Vagina (tissue), 2 donors: ENCODE measurements around the gene ACOX3. TPM values are rescaled to one million over a fixed set of nuclear protein-coding genes. Genes with fewer than 3 reads are reported as not detected.

Experiments
- DNase-seq, 2 donors: peaks; one replicate each; pipeline ENCODE4 v3.0.0-alpha.2; 2017; ENCODE audit errors: extremely low spot score in 2 of 2
- H3K27ac ChIP-seq: fragments of 200-600 bp; sonication (generic); one replicate; pipeline ENCODE4 v1.5.1; 2019
- H3K27me3 ChIP-seq: fragments of 200-600 bp; sonication (generic); one replicate; pipeline ENCODE4 v1.5.1; 2019
- H3K36me3 ChIP-seq, 2 donors: fragments of 200-600 bp; sonication (generic); one replicate each; pipeline ENCODE4 v1.5.1; 2017 to 2019
- H3K4me1 ChIP-seq: fragments of 200-600 bp; sonication (generic); one replicate; pipeline ENCODE4 v1.5.1; 2019
- H3K4me3 ChIP-seq, 2 donors: fragments of 200-600 bp; sonication (generic); 1 replicate in 1 of 2; 2 replicates in 1 of 2; pipeline ENCODE4 v1.5.1; 2016 to 2019
- H3K9me3 ChIP-seq: fragments of 200-600 bp; sonication (generic); one replicate; pipeline ENCODE4 v1.5.1; 2019
- POLR2A ChIP-seq, 2 donors: fragments of 450-650 bp; IDR thresholded peaks; one replicate each; pipeline ENCODE4 v1.6.1; 2017; ENCODE audit warnings: antibody characterized with exemption in 2 of 2, mild to moderate bottlenecking in 2 of 2, moderate library complexity in 2 of 2
- POLR2AphosphoS5 ChIP-seq, 2 donors: sonication (generic); formaldehyde crosslinking; IDR thresholded peaks; one replicate each; pipeline ENCODE4 v1.9.0; 2017; ENCODE audit warnings: antibody characterized with exemption in 2 of 2, mild to moderate bottlenecking in 2 of 2, low read depth in 1 of 2; ENCODE audit not compliant: insufficient read depth in 1 of 2
- intact Hi-C: fragments of 100-400 bp; cut with DNase I; formaldehyde crosslinking; loops from one replicate; pipeline ENCODE4 v1.15.1; 2023
- total RNA-seq: library from RNA; depleted of rRNA; stranded (reverse); fragments of >200 nt; gene quantifications from one replicate; pipeline ENCODE4 v1.2.3, GENCODE V29; 2016
- TF ChIP-seq, protein P1 (sequence below), 3 experiments: fragments of 450-650 bp in 2 of 3; fragments of 200-600 bp in 1 of 3; sonication (generic) in 1 of 3; IDR thresholded peaks; one replicate each; pipeline ENCODE4 v1.5.1; 2017 to 2019; ENCODE audit warnings: antibody characterized with exemption in 3 of 3, mild to moderate bottlenecking in 2 of 3, moderate library complexity in 2 of 3

Gene ACOX3
- total RNA-seq, 1 donor from 2014 or later: 46.9 TPM

DNA sequence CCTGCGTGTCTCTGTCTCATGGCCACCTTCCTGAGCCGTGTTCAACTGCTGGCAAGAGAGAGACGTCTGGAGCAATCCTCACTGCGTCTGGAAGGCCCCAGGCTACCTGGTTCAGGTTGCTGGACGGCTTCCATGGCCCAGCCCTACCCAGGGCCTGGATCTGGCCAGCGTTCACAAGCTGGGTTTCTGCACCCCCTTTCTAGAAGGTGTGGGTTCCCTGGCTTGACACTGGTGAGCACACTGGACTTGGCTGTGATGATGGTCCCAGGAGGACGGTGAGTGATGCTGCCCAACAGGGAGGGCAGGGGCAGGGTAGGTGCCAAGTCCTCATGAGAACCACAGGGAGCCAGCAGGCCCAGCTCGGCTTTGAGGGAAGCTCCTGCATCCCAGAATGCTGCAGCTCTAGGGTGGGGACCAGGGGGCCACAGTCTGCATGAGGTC is 107.6 kb downstream of the ACOX3 start:
- H3K4me3 ChIP-seq: no peak overlapping the region
- H3K4me1 ChIP-seq: no peaks in the 10 kb centered on the region
- H3K27ac ChIP-seq: no peak overlapping the region
- no peak for DNase-seq
- TF ChIP-seq POLR2A (IDR thresholded peaks at IDR 0.05) (no peak), POLR2AphosphoS5 (IDR thresholded peaks at IDR 0.05; ENCODE audit: insufficient read depth in 1 of 2, low read depth in 1 of 2) (no peak)
- TF ChIP-seq, protein P1, sequence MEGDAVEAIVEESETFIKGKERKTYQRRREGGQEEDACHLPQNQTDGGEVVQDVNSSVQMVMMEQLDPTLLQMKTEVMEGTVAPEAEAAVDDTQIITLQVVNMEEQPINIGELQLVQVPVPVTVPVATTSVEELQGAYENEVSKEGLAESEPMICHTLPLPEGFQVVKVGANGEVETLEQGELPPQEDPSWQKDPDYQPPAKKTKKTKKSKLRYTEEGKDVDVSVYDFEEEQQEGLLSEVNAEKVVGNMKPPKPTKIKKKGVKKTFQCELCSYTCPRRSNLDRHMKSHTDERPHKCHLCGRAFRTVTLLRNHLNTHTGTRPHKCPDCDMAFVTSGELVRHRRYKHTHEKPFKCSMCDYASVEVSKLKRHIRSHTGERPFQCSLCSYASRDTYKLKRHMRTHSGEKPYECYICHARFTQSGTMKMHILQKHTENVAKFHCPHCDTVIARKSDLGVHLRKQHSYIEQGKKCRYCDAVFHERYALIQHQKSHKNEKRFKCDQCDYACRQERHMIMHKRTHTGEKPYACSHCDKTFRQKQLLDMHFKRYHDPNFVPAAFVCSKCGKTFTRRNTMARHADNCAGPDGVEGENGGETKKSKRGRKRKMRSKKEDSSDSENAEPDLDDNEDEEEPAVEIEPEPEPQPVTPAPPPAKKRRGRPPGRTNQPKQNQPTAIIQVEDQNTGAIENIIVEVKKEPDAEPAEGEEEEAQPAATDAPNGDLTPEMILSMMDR (IDR thresholded peaks at IDR 0.05): no peak
- H3K9me3 ChIP-seq: no peaks in the 10 kb centered on the region
- H3K27me3 ChIP-seq: no peaks in the 10 kb centered on the region
- intact Hi-C loops: no loop called here
- no peaks in the 10 kb centered on the region for H3K36me3 ChIP-seq

DNA sequence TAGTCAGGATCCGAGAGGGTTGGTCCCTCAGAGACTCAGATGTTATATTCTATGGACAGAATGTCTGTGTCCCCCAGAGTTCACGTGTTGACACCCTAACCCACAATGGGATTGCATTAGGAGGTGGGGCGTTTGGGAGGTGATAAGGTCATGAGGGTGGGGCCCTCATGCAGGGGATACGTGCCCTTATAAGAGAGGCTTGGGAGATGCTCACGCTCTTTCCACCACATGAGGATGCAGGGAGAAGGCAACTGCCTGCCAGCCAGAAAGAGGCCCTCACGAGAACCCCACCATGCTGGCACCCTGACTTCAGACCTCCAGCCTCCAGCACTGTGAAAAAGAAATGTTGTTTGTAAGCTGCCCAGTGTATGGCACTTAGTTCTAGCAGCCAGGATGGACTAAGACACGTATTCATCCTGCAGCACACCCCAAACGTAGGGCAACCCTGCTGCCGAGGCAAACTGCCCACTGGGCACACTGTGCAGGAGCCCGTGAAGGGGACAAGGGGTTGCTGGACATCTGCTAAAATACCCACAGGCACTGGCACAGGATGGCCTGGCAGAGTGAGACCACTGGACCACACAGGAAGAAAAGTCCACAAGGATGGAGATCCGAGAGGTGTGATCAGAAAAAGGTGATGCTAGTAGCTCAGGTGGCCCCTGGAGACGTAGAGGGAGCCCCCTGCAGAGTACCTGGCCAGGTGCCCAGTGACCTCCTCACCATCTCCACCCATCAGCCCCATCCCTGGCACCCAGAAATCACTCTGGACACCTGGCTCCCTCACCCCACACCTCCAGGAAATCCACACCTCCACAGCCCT is 108.3 kb downstream of the ACOX3 start:
- no peak for DNase-seq
- TF ChIP-seq POLR2A (IDR thresholded peaks at IDR 0.05): no peak
- TF ChIP-seq, protein P1 (IDR thresholded peaks at IDR 0.05): no peak
- TF ChIP-seq POLR2AphosphoS5 (IDR thresholded peaks at IDR 0.05; ENCODE audit: insufficient read depth in 1 of 2, low read depth in 1 of 2): no peak
- H3K4me1 ChIP-seq: no peaks in the 10 kb centered on the region
- H3K36me3 ChIP-seq: no peaks in the 10 kb centered on the region
- H3K4me3 ChIP-seq: no peak overlapping the region
- H3K9me3 ChIP-seq: no peaks in the 10 kb centered on the region
- intact Hi-C loops: no loop called here
- no peak overlapping the region for H3K27ac ChIP-seq
- no peaks in the 10 kb centered on the region for H3K27me3 ChIP-seq

- no peaks in the 10 kb centered on the region for H3K27me3 ChIP-seq
- no peaks in the 10 kb centered on the region for H3K9me3 ChIP-seq
- no peak for DNase-seq
- no peaks in the 10 kb centered on the region for H3K36me3 ChIP-seq
- no peaks in the 10 kb centered on the region for H3K4me1 ChIP-seq
- TF ChIP-seq POLR2AphosphoS5 (IDR thresholded peaks at IDR 0.05; ENCODE audit: insufficient read depth in 1 of 2, low read depth in 1 of 2) (no peak), POLR2A (IDR thresholded peaks at IDR 0.05) (no peak)
- TF ChIP-seq, protein P1 (IDR thresholded peaks at IDR 0.05): no peak
- intact Hi-C loops: no loop called here
- H3K4me3 ChIP-seq: no peak overlapping the region
- H3K27ac ChIP-seq: no peak overlapping the region
Measured at GRCh38 chr4:8331575-8331955, 109.0 kb downstream of the ACOX3 start.

GRCh38 chr4:8330821-8331574 is 109.5 kb downstream of the ACOX3 start:
- Histone ChIP-seq H3K36me3 (no peaks in the 10 kb centered on the region), H3K4me3 (no peak overlapping the region), H3K9me3 (no peaks in the 10 kb centered on the region), H3K4me1 (no peaks in the 10 kb centered on the region), H3K27me3 (no peaks in the 10 kb centered on the region), H3K27ac (no peak overlapping the region)
- intact Hi-C loops: no loop called here
- TF ChIP-seq, protein P1 (IDR thresholded peaks at IDR 0.05): no peak
- TF ChIP-seq POLR2A (IDR thresholded peaks at IDR 0.05) (no peak), POLR2AphosphoS5 (IDR thresholded peaks at IDR 0.05; ENCODE audit: insufficient read depth in 1 of 2, low read depth in 1 of 2) (no peak)
- no peak for DNase-seq
